NT2/D1 (cell line): ENCODE results near the gene NFKB1.

Experiments used
- DNase-seq: peaks from one replicate; pipeline ENCODE4 v3.0.0-alpha.2; 2011; ENCODE audit warnings: low read depth, low spot score
- H3K27me3 ChIP-seq: 2 replicates; pipeline ENCODE4 v1.6.0; 2011; ENCODE audit warnings: mild to moderate bottlenecking; ENCODE audit not compliant: insufficient read length, insufficient read depth
- H3K36me3 ChIP-seq: 2 replicates; pipeline ENCODE4 v1.6.1; 2011; ENCODE audit warnings: mild to moderate bottlenecking, low read length, mixed read lengths; ENCODE audit not compliant: insufficient read depth, insufficient read length
- H3K4me1 ChIP-seq: 2 replicates; pipeline ENCODE4 v1.5.1; 2011; ENCODE audit not compliant: insufficient read depth, insufficient read length
- H3K4me3 ChIP-seq: 2 replicates; pipeline ENCODE4 v1.5.1; 2011; ENCODE audit warnings: low read depth; ENCODE audit not compliant: insufficient read length
- H3K9ac ChIP-seq: 2 replicates; pipeline ENCODE4 v1.6.0; 2011; ENCODE audit warnings: low read depth; ENCODE audit not compliant: insufficient read length
- H3K9me3 ChIP-seq: 2 replicates; pipeline ENCODE4 v1.5.1; 2011; ENCODE audit warnings: mild to moderate bottlenecking, low read length; ENCODE audit not compliant: insufficient read depth
- SUZ12 ChIP-seq: IDR thresholded peaks from 2 replicates; pipeline ENCODE4 v1.6.1; 2011; ENCODE audit not compliant: insufficient read length, insufficient read depth; ENCODE audit errors: extremely low read depth
- YY1 ChIP-seq: IDR thresholded peaks from 2 replicates; pipeline ENCODE4 v1.6.1; 2011; ENCODE audit not compliant: insufficient read length, insufficient read depth
- ZNF274 ChIP-seq: IDR thresholded peaks from 2 replicates; pipeline ENCODE4 v1.6.1; 2011; ENCODE audit warnings: mild to moderate bottlenecking, low read depth, low read length

NFKB1 gene

GRCh38 chr4:102606261-102606660 lies 105.1 kb downstream of the NFKB1 start:
- Histone ChIP-seq H3K27me3 (no peaks in the 10 kb centered on the region), H3K4me1 (no peaks in the 10 kb centered on the region), H3K9me3 (no peaks in the 10 kb centered on the region), H3K36me3 (peaks cover 41% of the 10 kb centered on the region), H3K4me3 (no peak overlapping the region), H3K9ac (no peak overlapping the region)
- TF ChIP-seq ZNF274, result no peak
- no peak for TF ChIP-seq YY1
- no peak for TF ChIP-seq SUZ12
- DNase-seq, result no peak

DNA sequence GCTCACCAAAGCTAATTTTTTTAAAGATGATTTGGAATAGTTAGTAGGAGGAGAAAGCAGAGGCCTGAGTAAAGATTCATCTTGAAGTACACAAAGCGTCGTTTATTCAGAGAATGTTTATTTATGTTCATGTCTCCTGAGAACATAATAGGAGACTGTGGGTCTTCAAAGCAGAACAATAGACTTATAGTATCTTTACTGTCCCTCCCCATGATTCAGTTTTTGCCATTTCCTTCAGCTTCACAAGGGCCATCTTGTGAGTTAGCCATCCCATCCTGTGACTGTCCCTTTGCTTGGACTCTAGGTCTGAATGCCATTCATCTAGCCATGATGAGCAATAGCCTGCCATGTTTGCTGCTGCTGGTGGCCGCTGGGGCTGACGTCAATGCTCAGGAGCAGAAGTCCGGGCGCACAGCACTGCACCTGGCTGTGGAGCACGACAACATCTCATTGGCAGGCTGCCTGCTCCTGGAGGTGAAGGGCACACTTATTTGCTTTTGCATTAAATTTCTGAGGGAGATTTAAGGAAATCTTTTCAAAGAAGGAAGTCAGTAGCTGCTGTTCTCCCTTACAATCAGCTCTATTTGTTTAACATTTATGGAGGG lies 105.8 kb downstream of the NFKB1 start:
- Histone ChIP-seq H3K9ac (no peak overlapping the region), H3K36me3 (peaks cover 40% of the 10 kb centered on the region), H3K27me3 (no peaks in the 10 kb centered on the region), H3K4me1 (no peaks in the 10 kb centered on the region), H3K9me3 (no peaks in the 10 kb centered on the region), H3K4me3 (no peak overlapping the region)
- DNase-seq, result no peak
- no peak for TF ChIP-seq ZNF274
- TF ChIP-seq SUZ12, result no peak
- TF ChIP-seq YY1, result no peak

DNA sequence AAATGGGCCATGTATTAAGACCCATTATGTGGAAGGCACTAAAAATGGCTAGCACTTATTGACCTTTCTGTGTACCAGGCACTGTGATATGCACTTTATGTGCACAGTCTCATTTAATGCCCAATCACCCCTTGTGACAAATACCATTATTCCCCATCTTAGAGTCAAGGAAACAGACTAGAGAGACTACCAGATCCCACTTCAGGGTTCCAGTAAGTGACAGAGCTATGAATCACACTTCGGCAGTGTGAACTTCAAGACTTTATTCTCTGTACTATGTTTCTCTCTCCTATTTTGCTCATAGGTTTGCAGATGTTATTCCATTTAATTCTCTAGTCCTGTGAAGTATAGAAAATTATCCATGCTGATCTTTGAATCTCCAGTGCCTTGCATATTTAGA lies 107.0 kb downstream of the NFKB1 start:
- Histone ChIP-seq H3K36me3 (peaks cover 51% of the 10 kb centered on the region), H3K4me1 (no peaks in the 10 kb centered on the region), H3K9me3 (no peaks in the 10 kb centered on the region), H3K4me3 (no peak overlapping the region), H3K27me3 (no peaks in the 10 kb centered on the region), H3K9ac (no peak overlapping the region)
- TF ChIP-seq SUZ12 (no peak), YY1 (no peak), ZNF274 (no peak)
- no peak for DNase-seq

- Histone ChIP-seq H3K9ac (no peak overlapping the region), H3K9me3 (no peaks in the 10 kb centered on the region), H3K4me1 (peaks cover under 1% of the 10 kb centered on the region), H3K4me3 (no peak overlapping the region), H3K27me3 (no peaks in the 10 kb centered on the region), H3K36me3 (peaks cover 62% of the 10 kb centered on the region)
- TF ChIP-seq SUZ12 (no peak), YY1 (no peak), ZNF274 (no peak)
- no peak for DNase-seq
These were observed 108.8 kb downstream of the NFKB1 start for GRCh38 chr4:102610007-102610406.

DNA sequence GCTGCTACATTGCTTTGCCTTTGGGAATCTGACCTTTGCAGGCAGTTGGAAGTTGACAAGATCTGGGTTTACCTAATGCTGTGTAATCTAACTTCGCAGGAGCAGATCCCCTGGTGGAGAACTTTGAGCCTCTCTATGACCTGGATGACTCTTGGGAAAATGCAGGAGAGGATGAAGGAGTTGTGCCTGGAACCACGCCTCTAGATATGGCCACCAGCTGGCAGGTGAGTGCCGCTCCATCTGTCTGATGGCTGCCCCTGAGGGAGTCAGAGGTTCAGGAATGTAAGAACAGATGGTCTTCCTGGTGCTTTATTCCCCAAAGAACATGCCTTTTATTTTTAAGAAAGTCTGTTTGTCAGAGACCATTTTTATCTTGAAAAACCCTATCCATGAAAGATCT lies 109.3 kb downstream of the NFKB1 start:
- DNase-seq, result no peak
- peaks cover 4% of the 10 kb centered on the region for H3K4me1 ChIP-seq
- TF ChIP-seq SUZ12, result no peak
- TF ChIP-seq ZNF274, result no peak
- TF ChIP-seq YY1, result no peak

DNA sequence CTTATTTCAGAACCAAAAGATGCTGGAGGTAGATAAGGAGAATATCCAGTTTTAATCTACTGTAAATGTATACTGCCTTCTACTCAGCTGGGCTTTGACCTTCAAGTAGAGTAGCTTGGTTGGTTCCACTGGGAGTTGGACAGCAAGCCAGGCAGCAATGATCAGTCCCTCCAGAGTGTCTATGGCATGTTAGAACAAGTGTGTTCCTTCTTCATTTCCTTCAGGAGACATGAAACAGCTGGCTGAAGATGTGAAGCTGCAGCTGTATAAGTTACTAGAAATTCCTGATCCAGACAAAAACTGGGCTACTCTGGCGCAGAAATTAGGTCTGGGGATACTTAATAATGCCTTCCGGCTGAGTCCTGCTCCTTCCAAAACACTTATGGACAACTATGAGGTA lies 111.1 kb downstream of the NFKB1 start:
- Histone ChIP-seq H3K27me3 (no peaks in the 10 kb centered on the region), H3K4me1 (peaks cover 4% of the 10 kb centered on the region), H3K4me3 (no peak overlapping the region), H3K9me3 (no peaks in the 10 kb centered on the region), H3K36me3 (peaks cover 68% of the 10 kb centered on the region), H3K9ac (no peak overlapping the region)
- TF ChIP-seq ZNF274 (no peak), YY1 (no peak), SUZ12 (no peak)
- no peak for DNase-seq

More for the DNA sequence above, 109.3 kb downstream of the NFKB1 start:
- no peaks in the 10 kb centered on the region for H3K27me3 ChIP-seq
- H3K36me3 ChIP-seq, result peaks cover 66% of the 10 kb centered on the region
- H3K9me3 ChIP-seq, result no peaks in the 10 kb centered on the region
- H3K9ac ChIP-seq, result no peak overlapping the region
- no peak overlapping the region for H3K4me3 ChIP-seq

GRCh38 chr4:102612824-102613366 lies 111.7 kb downstream of the NFKB1 start:
- no peaks in the 10 kb centered on the region for H3K27me3 ChIP-seq
- peaks cover 4% of the 10 kb centered on the region for H3K4me1 ChIP-seq
- no peak overlapping the region for H3K4me3 ChIP-seq
- H3K9ac ChIP-seq, result no peak overlapping the region
- no peak for DNase-seq
- H3K36me3 ChIP-seq, result peaks cover 63% of the 10 kb centered on the region
- TF ChIP-seq SUZ12 (no peak), YY1 (no peak), ZNF274 (no peak)
- no peaks in the 10 kb centered on the region for H3K9me3 ChIP-seq
